Vagina (tissue), 2 donors: ENCODE data around the gene P4HTM.

ENCODE experiments used
- CTCF ChIP-seq, 3 experiments: fragments of 450-650 bp in 2 of 3; fragments of 200-600 bp in 1 of 3; sonication (generic) in 1 of 3; IDR thresholded peaks; one replicate each; pipeline ENCODE4 v1.5.1; 2017 to 2019; ENCODE audit warnings: antibody characterized with exemption in 3 of 3, mild to moderate bottlenecking in 2 of 3, moderate library complexity in 2 of 3
- POLR2A ChIP-seq, 2 donors: fragments of 450-650 bp; IDR thresholded peaks; one replicate each; pipeline ENCODE4 v1.6.1; 2017; ENCODE audit warnings: antibody characterized with exemption in 2 of 2, mild to moderate bottlenecking in 2 of 2, moderate library complexity in 2 of 2

- TF ChIP-seq CTCF (IDR thresholded peaks at IDR 0.05) (no peak), POLR2A (IDR thresholded peaks at IDR 0.05) (peak; percentile 96 to 97)
These were observed 31.3 kb downstream of the P4HTM start for GRCh38 chr3:49021213-49021812.
